DND-41 (cell line): ENCODE data around the gene TCEAL8.

Experiments
- CTCF ChIP-seq: IDR thresholded peaks from 2 replicates; pipeline ENCODE4 v1.5.1; 2012; ENCODE audit warnings: borderline replicate concordance, low read length, moderate library complexity, mild to moderate bottlenecking; ENCODE audit not compliant: poor library complexity, severe bottlenecking; ENCODE audit errors: extremely low read depth
- EZH2 ChIP-seq: IDR thresholded peaks from 3 replicates; pipeline ENCODE4 v1.6.1; 2012; ENCODE audit warnings: borderline replicate concordance, low read depth, mild to moderate bottlenecking, moderate library complexity, low read length, inconsistent platforms; ENCODE audit not compliant: severe bottlenecking

GRCh38 chrX:103233263-103233662, 21.7 kb downstream of the TCEAL8 start:
- TF ChIP-seq EZH2 (no peak), CTCF (no peak)
